GM04504 (cell line): ENCODE data around the gene IFNAR1.
"Not testable (repeated sequence)": the region's sequence is repeated elsewhere in the genome, so short reads cannot be mapped to it uniquely, and the experiment has no call there.

Experiments used
- DNase-seq: peaks from one replicate; pipeline ENCODE4 v3.0.0-alpha.2; 2012; ENCODE audit warnings: low read depth

Gene IFNAR1

DNA sequence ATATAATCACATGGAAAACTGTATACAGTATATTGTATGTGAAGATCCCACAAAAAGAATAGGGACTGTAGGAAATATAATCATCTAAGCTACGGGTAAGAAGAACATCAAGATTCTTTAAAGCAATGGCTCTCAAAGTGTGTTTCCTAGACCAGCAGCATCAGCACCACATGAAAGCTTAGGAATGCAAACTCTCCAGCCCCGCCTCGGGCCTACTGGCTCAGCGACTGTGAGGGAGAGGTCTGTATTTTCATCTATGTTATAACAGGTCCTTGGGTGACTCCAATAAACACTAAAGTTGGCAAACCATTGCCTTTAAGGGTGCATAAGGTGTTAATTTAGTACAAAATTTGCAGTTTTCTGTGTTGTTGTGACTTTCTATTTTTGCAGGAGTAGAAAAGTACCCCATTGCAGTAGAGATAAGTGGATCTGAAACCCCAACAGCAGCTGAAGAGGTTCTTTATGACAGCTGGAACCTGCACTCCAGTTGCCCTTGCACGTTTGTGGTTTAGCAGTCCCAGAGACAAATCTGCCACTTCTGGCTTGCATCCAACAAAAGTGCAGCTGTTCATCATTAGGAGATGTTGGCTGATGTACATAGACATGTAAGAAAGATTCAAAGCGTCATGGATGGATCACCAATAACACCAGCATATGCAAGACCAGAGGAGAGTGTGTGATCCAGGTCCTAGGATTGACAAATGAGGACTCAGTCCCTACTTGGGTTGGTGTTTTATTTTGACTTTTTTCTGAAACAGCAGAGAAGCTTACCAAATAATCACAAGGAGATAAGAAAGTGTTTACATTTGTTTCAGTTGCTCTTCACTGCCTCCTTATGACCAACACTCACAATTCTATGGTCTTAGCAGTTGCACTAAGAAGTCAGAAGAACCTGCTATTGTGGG is 15.9 kb upstream of the IFNAR1 start:
- DNase-seq: peak; percentile 30

DNA sequence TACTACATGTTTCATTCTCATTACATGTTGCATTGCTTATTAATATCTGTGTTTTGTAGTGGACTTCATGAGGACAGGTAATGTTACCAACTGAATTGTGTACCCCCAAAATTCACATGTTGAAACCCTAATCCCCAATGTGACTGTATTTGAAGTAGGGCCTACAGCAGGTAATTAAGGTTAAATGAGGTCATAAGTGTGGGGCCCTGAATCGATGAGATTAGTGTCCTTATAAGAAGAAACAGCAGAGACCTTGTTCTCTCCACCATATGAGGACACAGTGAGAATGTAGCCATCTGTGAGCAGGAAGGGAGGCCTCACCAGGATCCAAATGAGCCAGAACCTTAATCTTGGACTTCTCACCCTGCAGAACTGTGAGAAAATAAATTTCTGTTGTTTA is 15.0 kb upstream of the IFNAR1 start:
- DNase-seq: no peak

DNA sequence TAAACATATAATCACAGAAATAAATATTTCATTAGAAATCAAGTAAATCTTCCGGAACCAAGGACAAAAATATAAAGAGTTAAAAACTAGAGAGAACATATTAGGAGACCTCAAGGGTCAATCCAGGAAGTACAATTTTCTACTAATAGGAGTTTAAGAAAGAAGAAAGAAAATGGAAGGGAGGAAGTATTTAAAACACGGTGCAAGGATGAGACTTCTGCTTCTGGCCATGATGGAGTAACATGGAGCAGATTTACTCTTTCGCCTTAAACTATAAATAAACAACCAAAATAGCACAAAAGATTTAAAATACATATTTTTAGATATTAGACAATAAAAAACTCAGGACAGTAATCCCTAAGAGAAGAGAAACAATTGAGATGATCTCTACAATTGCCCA is 12.6 kb upstream of the IFNAR1 start:
- no peak for DNase-seq

DNA sequence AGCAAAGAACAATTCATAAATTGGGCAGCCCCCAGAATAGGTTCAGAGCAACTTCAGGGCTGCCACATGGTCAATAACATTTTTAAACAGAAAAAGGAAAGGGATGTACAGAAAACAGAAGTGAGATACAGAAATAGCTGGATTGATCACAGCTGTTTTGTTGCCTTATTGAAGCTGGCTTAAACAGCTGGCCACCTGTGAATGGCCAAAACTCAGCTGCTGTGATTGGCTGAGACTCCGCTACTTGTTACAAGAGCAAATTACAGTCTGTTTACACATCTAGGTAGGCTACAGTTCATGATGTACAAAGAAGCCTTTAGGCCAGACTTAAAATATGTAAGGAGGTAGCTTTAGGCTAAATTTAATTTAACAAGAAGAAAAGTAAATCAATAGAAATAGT is 11.6 kb upstream of the IFNAR1 start:
- DNase-seq: no peak

DNA sequence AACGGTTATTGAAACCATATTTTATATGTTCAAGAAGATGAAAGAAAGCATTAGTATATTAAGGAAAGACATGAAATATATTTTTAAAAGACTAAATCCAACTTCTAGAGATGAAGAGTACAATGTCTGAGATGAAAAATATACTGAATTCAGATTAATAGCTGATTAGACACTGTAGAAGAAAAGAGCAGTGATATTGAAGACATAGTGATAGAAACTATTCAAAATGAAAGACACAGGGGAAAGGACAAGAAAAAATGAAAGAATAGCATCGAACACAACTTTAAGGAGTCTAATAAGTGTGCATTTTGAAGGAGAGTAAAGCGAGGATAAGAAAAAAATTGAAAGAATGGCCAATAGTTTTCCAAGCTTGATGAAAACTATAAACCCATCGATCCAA is 11.2 kb upstream of the IFNAR1 start:
- DNase-seq: no peak

DNA sequence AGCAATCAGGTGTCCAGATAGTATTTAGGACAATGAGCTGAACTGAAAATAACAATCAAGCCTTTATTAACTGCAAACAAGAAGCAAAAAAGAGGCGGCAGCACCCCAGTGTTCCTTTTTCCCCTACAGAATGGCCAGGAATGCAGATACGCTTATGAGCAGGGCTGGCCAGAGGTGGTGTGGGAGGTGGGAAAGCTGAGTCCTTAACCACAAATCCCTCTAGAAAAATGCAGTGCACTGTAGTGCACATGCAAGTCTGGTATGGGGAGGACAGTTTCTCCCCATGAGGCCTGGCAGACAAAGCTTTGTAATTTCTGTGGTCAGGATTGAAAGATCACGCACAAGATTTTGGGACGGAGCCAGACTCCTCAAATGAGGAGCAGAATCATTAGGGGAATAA is 10.7 kb upstream of the IFNAR1 start:
- DNase-seq: no peak

DNA sequence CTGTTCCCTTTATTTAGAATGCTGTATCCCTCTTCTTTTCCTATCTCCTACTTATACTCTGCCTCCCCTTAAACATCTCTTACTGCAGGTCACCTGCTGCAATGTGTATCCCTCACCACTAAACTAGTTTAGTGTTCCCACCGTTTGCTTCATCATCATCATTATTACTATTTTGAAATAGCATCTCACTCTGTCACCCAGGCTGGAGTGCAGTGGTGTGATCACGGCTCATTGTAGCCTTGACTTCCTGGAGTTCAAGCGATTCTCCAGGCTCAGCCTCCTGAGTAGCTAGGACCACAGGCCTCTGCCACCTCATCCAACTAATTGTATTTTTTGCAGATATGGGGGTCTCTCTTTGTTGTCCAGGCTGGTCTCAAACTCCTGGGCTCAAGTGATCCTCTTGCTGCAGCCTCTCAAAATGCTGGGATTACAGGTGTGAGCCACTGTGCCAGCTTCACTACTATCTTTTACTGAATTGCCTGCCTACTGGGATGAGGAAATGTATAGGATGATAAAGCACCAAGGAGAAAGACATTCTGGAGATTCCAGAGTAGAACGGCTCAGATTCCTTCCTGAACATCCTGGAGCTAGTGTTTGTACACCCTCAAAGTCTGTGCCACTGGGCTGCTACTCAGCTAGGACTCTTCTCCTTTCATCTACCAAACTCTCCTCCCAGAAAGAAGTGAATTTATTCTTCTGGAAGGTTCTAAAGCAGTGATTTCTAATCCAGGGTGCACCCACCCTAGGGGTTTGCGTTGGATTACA is 8.6 kb upstream of the IFNAR1 start:
- DNase-seq: no peak

DNA sequence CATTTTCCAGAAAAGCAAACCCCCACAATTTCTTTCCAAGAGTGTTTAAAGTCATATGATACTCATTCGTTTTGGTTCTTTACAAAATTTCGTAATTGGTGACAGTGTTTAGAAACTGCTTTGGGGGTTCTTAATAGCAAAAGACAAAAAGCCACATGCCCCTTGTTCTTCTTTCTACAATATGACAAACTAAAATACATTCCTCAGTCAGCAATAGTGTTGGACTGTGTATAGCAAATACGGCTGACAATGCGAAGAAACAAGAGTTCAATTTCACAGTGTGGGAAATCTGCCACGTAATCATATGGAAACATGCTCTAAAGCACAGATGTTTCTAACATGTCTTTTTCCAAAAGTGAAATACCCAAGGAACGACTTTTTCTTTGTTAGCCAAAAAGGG is 7.6 kb upstream of the IFNAR1 start:
- DNase-seq: no peak

DNA sequence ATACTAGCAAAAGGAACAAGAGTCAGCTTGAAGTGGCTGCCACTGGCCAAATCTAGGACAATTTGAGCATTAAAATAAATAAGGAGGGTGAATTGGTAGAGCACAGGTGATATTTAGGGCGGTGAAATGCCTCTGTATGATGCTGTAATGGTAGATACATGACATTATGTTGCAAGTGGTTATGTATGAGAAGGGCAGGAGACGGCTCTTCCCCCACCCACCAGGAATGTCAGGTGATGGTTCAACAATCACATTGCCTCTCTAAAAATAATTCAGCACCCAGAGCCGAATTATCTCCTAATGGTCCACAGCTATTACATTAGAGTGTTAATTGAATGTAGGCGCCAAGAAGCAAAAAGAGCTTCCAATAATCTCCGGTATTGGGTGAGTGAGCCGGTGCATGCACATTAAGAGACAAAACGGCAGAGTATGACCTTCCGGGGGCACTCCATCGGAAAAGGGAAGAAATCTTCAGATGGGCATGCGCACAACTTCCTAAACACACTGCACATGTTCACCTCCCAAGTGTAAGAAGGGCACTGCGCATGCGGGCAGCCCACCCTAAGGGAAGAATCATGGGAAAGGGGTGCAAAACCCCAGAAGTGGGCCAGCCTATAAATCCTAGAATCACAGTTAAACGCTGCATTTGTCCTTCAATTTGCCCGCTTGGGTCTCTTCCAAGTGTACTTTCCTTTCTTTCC is 6.8 kb upstream of the IFNAR1 start:
- DNase-seq: no peak

DNA sequence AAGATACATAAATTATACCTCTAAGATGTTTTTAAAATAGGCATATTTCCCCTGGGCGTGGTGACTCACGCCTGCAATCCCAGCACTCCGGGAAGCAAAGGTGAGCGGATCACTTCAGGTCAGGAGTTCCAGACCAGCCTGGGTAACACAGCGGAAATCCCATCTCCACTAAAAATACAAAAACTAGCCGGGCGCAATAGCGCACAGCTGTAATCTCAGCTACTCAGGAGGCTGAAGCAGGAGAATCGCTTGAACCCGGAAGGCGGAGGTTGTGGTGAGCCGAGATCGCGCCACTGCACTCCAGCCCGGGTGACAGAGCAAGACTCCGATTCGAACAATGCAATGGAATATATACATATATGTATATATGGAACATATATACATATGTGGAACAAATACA is 3.8 kb upstream of the IFNAR1 start:
- not testable (repeated sequence) for DNase-seq

DNA sequence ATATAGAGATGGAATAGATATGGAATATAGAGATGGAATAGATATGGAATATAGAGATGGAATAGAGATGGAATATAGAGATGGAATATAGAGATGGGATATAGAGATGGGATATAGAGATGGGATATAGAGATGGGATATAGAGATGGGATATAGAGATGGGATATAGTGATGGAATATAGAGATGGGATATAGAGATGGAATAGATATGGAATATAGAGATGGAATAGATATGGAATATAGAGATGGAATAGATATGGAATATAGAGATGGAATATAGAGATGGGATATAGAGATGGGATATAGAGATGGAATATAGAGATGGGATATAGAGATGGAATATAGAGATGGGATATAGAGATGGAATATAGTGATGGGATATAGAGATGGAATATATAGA is 1.2 kb upstream of the IFNAR1 start:
- DNase-seq: not testable (repeated sequence)

DNA sequence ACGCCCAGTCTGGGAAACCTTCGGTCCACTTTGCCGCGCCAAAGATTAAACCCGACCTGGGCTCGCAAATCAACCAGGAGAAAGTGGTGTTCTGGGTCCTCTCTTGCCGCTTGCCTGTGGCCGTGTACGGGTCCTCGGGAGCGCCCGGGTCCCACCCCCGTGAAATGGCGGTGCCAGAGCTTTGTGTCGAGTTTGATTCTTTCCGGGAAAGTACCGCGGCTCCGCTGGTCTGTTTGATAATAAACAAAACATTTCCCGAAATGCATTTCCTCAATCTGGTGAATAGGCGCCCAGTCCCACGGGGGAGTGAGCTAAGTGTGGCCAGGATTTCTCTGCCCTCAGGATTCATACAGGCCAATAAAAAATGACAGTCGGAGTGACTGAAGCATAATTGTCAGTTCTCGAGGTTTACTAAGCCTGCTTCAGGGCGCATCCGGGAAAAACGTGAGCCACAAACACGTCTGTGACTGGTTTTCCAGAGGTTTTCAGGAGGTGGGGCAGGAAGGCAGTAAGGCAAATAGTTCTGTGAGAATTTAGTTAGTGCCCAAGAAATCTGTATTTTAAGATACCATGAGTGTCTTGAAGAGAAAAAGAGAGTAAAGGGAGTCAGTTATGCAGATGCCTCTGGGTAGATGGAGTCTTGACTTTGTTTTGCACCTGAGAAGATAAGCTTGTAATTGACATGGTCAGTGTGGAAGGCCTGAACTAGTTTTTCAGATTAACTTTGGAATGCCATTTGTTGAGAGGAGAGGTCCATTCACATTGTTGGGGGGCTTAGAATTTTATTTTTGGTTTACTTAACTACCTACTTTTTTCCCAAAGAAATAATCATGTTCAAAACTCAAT is 675 bp downstream of the IFNAR1 start:
- DNase-seq: peak; percentile 72

DNA sequence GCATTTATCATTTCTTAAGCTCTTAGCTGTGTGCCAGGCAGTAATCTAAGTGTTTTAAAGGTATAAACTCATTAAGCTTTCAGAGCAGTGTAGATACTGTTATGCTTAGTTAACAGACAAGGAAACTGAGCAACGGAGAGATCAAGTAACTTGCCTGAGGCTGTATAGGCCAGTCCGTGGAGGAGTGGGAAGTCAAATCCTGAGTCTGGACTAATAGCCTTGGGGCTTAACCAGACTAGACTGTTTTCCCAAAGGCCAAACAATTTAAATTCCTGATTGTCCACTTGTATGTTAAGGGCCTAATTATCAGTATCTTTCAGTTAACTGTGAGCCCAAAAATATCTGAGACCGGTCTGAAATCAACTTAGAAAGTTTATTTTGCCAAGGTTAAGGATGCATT is 2.6 kb downstream of the IFNAR1 start:
- no peak for DNase-seq

DNA sequence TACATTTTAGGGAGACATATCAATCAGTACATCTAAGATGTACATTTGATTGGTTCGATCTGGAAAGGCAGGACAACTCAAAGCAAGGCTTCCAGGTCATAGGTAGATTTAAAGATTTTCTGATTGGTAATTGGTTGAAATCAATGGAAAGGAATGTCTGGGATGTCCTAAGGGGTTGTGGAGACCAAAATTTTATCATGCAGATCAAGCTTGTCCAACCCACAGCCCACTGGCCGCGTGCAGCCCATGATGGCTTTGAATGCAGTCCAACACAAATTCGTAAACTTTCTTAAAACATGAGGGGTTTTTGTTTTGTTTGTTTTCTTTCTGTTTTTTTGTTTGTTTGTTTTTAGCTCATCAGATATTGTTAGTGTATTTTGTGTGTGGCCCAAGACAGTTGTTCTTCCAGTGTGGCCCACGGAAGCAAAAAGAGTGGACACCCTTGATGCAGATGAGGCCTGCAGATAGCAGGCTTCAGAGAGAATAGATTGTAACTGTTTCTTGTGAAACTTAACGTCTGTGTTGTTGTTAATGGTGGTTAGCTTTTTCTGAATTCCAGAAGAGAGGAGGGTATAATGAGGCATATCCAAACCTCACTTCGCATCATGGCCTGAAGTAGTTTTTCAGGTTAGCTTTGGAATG is 3.1 kb downstream of the IFNAR1 start:
- DNase-seq: no peak

DNA sequence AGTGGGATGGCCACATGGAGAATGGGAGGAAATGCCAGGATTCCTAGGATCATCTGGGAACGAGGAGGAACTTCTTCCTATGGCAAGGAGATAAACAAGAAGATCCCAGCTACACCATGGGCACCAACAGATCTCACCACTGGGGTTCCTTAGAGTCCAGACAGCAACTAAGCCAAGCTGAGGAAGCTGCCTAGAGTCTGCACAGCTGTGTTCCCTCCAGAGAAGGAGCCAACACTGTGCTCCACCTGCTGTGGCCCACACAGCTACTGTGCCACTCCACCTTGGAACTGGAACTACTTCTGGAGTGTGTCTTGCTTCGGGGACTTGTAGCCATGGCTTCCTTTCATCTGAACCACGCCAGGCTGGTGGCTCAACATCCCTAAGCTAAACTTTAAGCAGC is 6.0 kb downstream of the IFNAR1 start:
- DNase-seq: no peak

DNA sequence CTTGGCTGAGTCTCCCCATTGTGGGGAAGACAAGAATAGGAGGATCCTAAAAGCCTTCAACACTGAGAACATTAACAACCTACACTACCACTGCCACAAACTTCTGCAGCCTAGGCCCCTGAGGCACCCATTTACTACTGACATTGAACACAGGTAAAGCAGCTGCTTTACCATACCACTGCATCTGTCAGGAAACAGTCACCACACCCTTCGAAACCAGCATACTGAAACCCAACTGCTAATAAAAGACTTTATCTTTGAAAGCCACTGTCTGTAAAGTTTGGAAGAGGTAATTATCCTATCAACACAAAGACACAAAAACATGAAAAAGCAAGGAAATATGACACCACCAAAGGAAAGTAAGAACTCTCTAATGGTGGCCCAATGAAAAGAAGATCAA is 7.4 kb downstream of the IFNAR1 start:
- no peak for DNase-seq

DNA sequence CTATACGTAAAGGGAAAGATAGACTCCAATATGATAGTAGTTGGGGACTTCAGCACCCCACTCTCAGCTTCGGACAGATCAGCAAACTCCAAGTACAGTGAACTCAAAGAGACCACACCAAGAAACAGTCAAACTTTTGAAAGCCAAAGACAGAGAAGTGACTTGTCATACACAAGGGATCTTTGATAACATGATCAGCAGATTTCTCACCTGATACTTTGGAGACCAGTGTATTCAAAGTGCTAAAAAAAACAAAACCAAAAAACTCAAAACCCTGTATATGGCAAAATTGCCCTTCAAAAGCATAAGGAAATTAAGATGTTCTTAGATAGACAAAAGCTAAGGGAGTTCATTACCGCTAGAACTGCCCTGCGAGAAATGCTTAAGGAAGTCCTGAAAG is 9.4 kb downstream of the IFNAR1 start:
- no peak for DNase-seq

DNA sequence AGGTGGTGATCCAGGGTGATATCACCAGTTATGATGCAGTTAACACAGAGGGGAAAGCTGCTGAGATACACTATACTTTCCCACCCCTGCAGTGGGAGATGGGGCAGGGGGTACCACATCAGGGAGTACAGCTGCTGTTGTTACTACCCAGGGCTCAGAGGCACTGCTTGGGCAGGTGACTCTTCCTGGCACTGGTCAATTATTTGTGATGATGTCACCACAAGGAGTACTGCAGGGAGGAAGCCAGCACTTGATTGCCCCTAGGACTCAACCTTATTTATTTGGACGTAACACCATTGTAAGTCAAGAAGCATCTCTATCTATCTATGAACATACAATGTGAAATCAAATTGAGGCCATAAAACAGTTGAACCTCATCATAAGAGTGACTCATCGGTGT is 10.1 kb downstream of the IFNAR1 start:
- no peak for DNase-seq

DNA sequence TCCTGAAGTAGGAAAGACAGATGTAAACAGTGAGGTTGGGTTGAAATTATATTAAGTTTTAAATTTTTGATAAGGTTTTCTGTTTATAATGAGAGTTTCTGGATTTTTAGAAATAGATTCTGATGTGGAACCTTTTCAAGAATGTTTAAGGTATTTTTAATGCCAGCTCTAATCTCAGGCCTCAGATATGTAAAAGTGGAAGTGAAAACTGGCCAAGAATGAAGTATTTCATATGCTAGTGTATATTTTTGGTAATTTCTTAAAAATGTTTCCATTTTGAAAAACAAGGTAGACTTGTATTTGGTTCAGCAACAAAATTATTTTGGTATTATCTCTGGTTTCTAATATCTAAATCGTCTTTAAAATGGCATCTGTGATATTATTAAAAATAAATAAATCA is 14.4 kb downstream of the IFNAR1 start:
- no peak for DNase-seq

DNA sequence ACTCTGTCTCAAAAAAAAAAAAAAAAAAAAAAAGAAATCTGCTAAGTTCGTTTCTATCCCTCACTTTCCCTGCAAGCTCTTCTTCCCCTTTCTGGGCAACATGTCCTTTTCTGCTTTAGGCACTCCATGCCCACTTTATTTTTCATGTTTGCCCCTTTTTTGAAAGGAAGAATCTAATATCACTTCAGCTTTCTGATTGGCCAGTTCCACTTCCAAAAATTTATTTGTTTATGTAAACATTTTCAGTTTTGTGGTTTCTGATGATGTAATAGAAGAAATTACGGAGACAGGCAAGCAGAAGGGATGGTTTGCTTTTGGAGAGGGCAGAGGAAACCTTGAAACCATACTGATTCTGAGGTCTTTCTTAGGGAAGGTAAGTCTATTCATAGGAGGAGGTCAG is 15.1 kb downstream of the IFNAR1 start:
- DNase-seq: no peak

DNA sequence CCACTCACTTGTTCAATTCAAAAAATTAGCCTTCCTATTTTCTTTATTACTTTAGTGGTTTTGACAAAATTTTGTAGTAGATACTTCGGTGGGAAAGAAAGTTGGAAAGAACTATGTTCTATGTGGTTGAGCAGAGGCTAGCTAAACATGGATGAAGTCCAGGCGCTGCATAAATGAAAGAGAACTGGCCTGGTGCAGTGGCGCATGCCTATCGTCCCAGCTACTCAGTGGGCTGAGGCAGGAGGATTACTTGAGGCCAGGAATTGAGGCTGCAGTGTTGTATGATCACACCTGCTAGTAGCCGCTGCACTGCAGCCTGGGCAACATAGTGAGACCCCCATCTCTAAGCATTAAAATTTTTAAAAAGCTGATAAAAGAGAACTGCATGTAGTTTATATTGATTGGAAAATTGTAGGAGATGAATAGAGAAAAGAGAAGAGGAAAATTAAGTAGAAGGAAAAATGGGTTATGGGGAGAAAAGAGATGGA is 21.0 kb downstream of the IFNAR1 start:
- DNase-seq: no peak
